Fibroblast of lung (primary cell): ENCODE measurements around the gene IFNA8. TPM values are rescaled to one million over a fixed set of nuclear protein-coding genes. Genes with fewer than 3 reads are reported as not detected.

Experiments
- DNase-seq, 2 donors: peaks; one replicate each; pipeline versions ENCODE4 v3.0.0 to v3.0.0-alpha.2; 2010; ENCODE audit warnings: low read depth in 2 of 2
- H2AFZ ChIP-seq: 2 replicates; pipeline ENCODE4 v1.5.1; 2012; ENCODE audit warnings: low read length, control low read depth, inconsistent platforms
- H3K27ac ChIP-seq: 2 replicates; pipeline ENCODE4 v1.5.1; 2011; ENCODE audit warnings: low read length, control low read depth; ENCODE audit not compliant: insufficient read depth
- H3K27me3 ChIP-seq: 2 replicates; pipeline ENCODE4 v1.5.1; 2011; ENCODE audit warnings: mild to moderate bottlenecking, low read length; ENCODE audit not compliant: control insufficient read depth, insufficient read depth
- H3K36me3 ChIP-seq: 2 replicates; pipeline ENCODE4 v1.5.1; 2011; ENCODE audit warnings: low read length; ENCODE audit not compliant: control insufficient read depth, insufficient read depth
- H3K4me1 ChIP-seq: 2 replicates; pipeline ENCODE4 v1.5.1; 2011; ENCODE audit warnings: low read length; ENCODE audit not compliant: control insufficient read depth, insufficient read depth; ENCODE audit errors: extremely low read depth
- H3K4me2 ChIP-seq: 2 replicates; pipeline ENCODE4 v1.5.1; 2011; ENCODE audit warnings: low read length, control low read depth; ENCODE audit not compliant: insufficient read depth; ENCODE audit errors: extremely low read depth
- H3K4me3 ChIP-seq, 4 experiments: fragments of 200-600 bp in 1 of 4; sonication (generic) in 1 of 4; replicated peaks in 1 of 4; 2 replicates each; pipeline ENCODE4 v1.5.1; 2011 to 2016; ENCODE audit warnings: low read length in 4 of 4, low read depth in 3 of 4, mild to moderate bottlenecking in 3 of 4, control low read depth in 2 of 4, inconsistent platforms in 1 of 4, mixed read lengths in 1 of 4; ENCODE audit not compliant: insufficient read depth in 1 of 4; ENCODE audit errors: control extremely low read depth in 1 of 4
- H3K79me2 ChIP-seq: 2 replicates; pipeline ENCODE4 v1.5.1; 2012; ENCODE audit warnings: mild to moderate bottlenecking, low read length, inconsistent platforms; ENCODE audit not compliant: control insufficient read depth, insufficient read depth
- H3K9ac ChIP-seq: 2 replicates; pipeline ENCODE4 v1.5.1; 2011; ENCODE audit warnings: mild to moderate bottlenecking, low read length, control low read depth; ENCODE audit not compliant: insufficient read depth
- H3K9me3 ChIP-seq: 2 replicates; pipeline ENCODE4 v1.5.1; 2012; ENCODE audit warnings: low read depth, low read length; ENCODE audit not compliant: control insufficient read depth, insufficient read depth
- H4K20me1 ChIP-seq: 2 replicates; pipeline ENCODE4 v1.5.1; 2011; ENCODE audit warnings: low read length; ENCODE audit not compliant: control insufficient read depth, insufficient read depth; ENCODE audit errors: extremely low read depth
- EZH2 ChIP-seq: IDR thresholded peaks from 2 replicates; pipeline ENCODE4 v1.5.1; 2012; ENCODE audit warnings: low read length, control low read depth, mild to moderate bottlenecking; ENCODE audit errors: missing control alignments
- polyA plus RNA-seq, 2 donors: library from polyadenylated mRNA; depleted of rRNA in 1 of 2; stranded (reverse) in 1 of 2; unstranded in 1 of 2; fragments of >200 nt; gene quantifications; 2 replicates each; pipeline ENCODE4 v1.2.1, GENCODE V29; 2011 to 2012; ENCODE audit warnings: missing spikeins in 1 of 2
- total RNA-seq: library from RNA; depleted of rRNA; stranded (reverse); fragments of >200 nt; gene quantifications from 2 replicates; pipeline ENCODE4 v1.2.1, GENCODE V29; 2014
- TF ChIP-seq, protein P1 (sequence below), 2 donors: IDR thresholded peaks in 1 of 2; conservative IDR thresholded peaks in 1 of 2; 1 replicate in 1 of 2; 2 replicates in 1 of 2; pipeline ENCODE4 v1.5.1; 2011 to 2012; ENCODE audit warnings: low read length in 2 of 2, control low read depth in 1 of 2, inconsistent platforms in 1 of 2, low read depth in 1 of 2, mild to moderate bottlenecking in 1 of 2

IFNA8 gene
- total and polyA plus RNA-seq, 2 donors (not counting 1 experiment from before 2014, with no cell fraction given), result not detected

DNA sequence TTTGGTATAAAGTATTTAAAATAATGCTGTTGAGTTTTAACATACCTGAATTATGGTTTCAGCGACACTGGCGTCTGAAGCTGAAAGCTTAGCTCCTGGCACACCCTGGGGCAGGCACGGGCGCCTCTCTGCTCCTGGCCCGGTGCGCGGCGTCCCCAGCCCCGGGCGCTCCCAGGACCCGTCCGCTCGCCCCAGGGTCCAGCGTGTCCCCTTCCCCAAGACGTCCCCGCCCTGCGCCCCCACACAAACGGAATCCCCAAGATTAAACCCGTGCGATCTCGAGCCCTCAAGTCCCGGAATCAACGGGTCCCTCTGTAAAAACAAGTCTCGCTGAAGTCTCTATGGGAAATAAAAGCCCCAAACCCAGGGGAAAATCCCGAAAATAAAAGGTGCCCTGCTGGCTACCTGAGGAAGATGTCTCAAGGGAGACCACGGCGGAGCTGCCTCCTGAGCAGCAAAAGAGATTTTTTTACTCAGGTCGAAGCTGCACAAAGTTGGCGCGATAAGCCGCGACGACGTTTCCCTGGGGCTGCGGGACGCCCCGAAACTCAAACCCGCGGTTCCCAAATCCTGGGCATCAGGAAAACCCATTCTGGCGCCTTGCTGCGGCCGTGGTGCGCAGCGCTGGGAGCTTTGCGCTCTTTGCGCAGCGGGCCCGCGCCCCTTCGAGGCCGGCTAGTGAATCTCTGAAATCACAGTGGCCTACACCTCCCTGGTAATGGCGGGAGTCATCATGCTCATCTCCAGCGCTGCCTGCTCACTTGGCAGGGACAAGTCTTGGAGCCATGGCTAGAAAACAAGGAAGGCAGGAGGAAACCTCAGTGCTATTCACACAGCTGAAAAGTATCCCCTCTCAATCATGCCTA, 6.3 kb upstream of the IFNA8 start:
- Histone ChIP-seq H3K79me2 (no peaks in the 10 kb centered on the region), H3K4me3 (peak overlapping the region; percentile 9 to 30 (median 16)), H3K9ac (no peak overlapping the region), H3K4me1 (no peaks in the 10 kb centered on the region), H3K4me2 (peak overlapping the region; percentile 66), H4K20me1 (no peaks in the 10 kb centered on the region), H3K36me3 (no peaks in the 10 kb centered on the region), H3K27me3 (peaks cover 36% of the 10 kb centered on the region), H2AFZ (peak overlapping the region; percentile 19), H3K9me3 (no peaks in the 10 kb centered on the region), H3K27ac (no peak overlapping the region)
- DNase-seq, result no peak
- TF ChIP-seq, protein P1, sequence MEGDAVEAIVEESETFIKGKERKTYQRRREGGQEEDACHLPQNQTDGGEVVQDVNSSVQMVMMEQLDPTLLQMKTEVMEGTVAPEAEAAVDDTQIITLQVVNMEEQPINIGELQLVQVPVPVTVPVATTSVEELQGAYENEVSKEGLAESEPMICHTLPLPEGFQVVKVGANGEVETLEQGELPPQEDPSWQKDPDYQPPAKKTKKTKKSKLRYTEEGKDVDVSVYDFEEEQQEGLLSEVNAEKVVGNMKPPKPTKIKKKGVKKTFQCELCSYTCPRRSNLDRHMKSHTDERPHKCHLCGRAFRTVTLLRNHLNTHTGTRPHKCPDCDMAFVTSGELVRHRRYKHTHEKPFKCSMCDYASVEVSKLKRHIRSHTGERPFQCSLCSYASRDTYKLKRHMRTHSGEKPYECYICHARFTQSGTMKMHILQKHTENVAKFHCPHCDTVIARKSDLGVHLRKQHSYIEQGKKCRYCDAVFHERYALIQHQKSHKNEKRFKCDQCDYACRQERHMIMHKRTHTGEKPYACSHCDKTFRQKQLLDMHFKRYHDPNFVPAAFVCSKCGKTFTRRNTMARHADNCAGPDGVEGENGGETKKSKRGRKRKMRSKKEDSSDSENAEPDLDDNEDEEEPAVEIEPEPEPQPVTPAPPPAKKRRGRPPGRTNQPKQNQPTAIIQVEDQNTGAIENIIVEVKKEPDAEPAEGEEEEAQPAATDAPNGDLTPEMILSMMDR (conservative IDR thresholded peaks at IDR 0.05 in 1 of 2, IDR thresholded peaks at IDR 0.05 in 1 of 2; ENCODE audit: low read depth in 1 of 2, low read length in 2 of 2), result no peak
- peak; percentile 67 for TF ChIP-seq EZH2

DNA sequence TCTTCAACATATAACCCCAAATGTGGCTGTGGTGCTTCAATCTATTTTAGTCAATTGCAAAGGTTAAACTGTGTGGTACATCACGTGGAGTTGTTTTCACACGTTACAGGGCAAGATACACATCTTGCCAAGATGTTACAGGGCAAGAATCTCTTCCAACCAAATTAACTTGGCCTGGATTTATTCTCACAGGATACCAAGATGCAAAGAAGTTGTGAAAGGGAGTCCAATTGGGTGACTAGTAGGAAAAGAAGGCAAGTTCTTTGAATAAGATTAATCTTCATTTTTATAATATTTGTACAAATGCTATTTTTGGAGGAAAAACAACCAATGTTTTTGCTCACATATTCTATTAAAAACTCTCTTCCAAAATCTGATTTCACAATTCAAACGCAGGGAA, 4.8 kb upstream of the IFNA8 start:
- no peak overlapping the region for H3K27ac ChIP-seq
- DNase-seq, result no peak
- H2AFZ ChIP-seq, result no peak overlapping the region
- H4K20me1 ChIP-seq, result no peaks in the 10 kb centered on the region
- no peak overlapping the region for H3K9ac ChIP-seq
- H3K79me2 ChIP-seq, result no peaks in the 10 kb centered on the region
- no peak overlapping the region for H3K4me2 ChIP-seq
- H3K9me3 ChIP-seq, result no peaks in the 10 kb centered on the region
- H3K4me3 ChIP-seq, result no peak overlapping the region
- H3K4me1 ChIP-seq, result no peaks in the 10 kb centered on the region
- no peaks in the 10 kb centered on the region for H3K36me3 ChIP-seq
- H3K27me3 ChIP-seq, result peaks cover 27% of the 10 kb centered on the region
- TF ChIP-seq EZH2, result no peak
- TF ChIP-seq, protein P1 (conservative IDR thresholded peaks at IDR 0.05 in 1 of 2, IDR thresholded peaks at IDR 0.05 in 1 of 2; ENCODE audit: low read depth in 1 of 2, low read length in 2 of 2), result no peak

- no peaks in the 10 kb centered on the region for H4K20me1 ChIP-seq
- no peak for DNase-seq
- H3K79me2 ChIP-seq, result no peaks in the 10 kb centered on the region
- peaks cover 5% of the 10 kb centered on the region for H3K27me3 ChIP-seq
- no peaks in the 10 kb centered on the region for H3K9me3 ChIP-seq
- no peak overlapping the region for H3K27ac ChIP-seq
- H2AFZ ChIP-seq, result no peak overlapping the region
- H3K9ac ChIP-seq, result no peak overlapping the region
- H3K4me3 ChIP-seq, result no peak overlapping the region
- no peak overlapping the region for H3K4me2 ChIP-seq
- no peaks in the 10 kb centered on the region for H3K36me3 ChIP-seq
- TF ChIP-seq, protein P1 (conservative IDR thresholded peaks at IDR 0.05 in 1 of 2, IDR thresholded peaks at IDR 0.05 in 1 of 2; ENCODE audit: low read depth in 1 of 2, low read length in 2 of 2), result no peak
- TF ChIP-seq EZH2, result no peak
- no peaks in the 10 kb centered on the region for H3K4me1 ChIP-seq
Observed at GRCh38 chr9:21412107-21412506, 3.2 kb downstream of the IFNA8 start.
